Thyroid gland (tissue), 4 donors: ENCODE measurements around the gene TTC8.
A peak's percentile ranks its signal among the peaks of the same experiment; 100 is the strongest.

Experiments
- CTCF ChIP-seq, 6 experiments: fragments of 200-600 bp in 3 of 6; fragments of 450-650 bp in 3 of 6; sonication (generic) in 3 of 6; IDR thresholded peaks; one replicate each; pipeline ENCODE4 v1.5.1; 2016 to 2019; ENCODE audit warnings: antibody characterized with exemption in 6 of 6, mild to moderate bottlenecking in 2 of 6, inconsistent platforms in 1 of 6, moderate library complexity in 1 of 6
- POLR2A ChIP-seq, 2 donors: fragments of 450-650 bp; IDR thresholded peaks; one replicate each; pipeline ENCODE4 v1.6.1; 2017; ENCODE audit warnings: antibody characterized with exemption in 2 of 2, mild to moderate bottlenecking in 2 of 2, moderate library complexity in 1 of 2

- TF ChIP-seq CTCF (IDR thresholded peaks at IDR 0.05): peak in 1 of 6 experiments; percentile 7
- peak in 1 of 2 donors; percentile 86 for TF ChIP-seq POLR2A (IDR thresholded peaks at IDR 0.05)
These were observed at the start of gene TTC8 for GRCh38 chr14:88824314-88825077.
